Esophagus (tissue), 2 donors: ENCODE measurements around the gene SLC44A3. TPM values are rescaled to one million over a fixed set of nuclear protein-coding genes. Genes with fewer than 3 reads are reported as not detected.

Experiments
- H3K27ac ChIP-seq, 2 donors: one replicate each; pipeline ENCODE4 v1.5.1; 2013; ENCODE audit warnings: low read depth in 2 of 2, mild to moderate bottlenecking in 2 of 2, inconsistent platforms in 1 of 2, low read length in 1 of 2, moderate library complexity in 1 of 2
- H3K27me3 ChIP-seq, 2 donors: one replicate each; pipeline ENCODE4 v1.6.1; 2013; ENCODE audit warnings: low read length in 2 of 2, control low read depth in 1 of 2, mild to moderate bottlenecking in 1 of 2; ENCODE audit not compliant: insufficient read depth in 2 of 2, control insufficient read depth in 1 of 2
- H3K36me3 ChIP-seq, 2 donors: one replicate each; pipeline ENCODE4 v1.6.1; 2013; ENCODE audit warnings: low read length in 1 of 2; ENCODE audit not compliant: control insufficient read depth in 2 of 2, insufficient read depth in 2 of 2
- H3K4me1 ChIP-seq, 2 donors: one replicate each; pipeline ENCODE4 v1.6.1; 2013; ENCODE audit warnings: low read length in 1 of 2; ENCODE audit not compliant: control insufficient read depth in 2 of 2, insufficient read depth in 2 of 2
- H3K4me3 ChIP-seq, 2 donors: one replicate each; pipeline ENCODE4 v1.5.1; 2013; ENCODE audit warnings: low read length in 2 of 2, mild to moderate bottlenecking in 2 of 2, low read depth in 1 of 2, moderate library complexity in 1 of 2
- H3K9me3 ChIP-seq, 2 donors: one replicate each; pipeline ENCODE4 v1.6.1; 2013; ENCODE audit warnings: mild to moderate bottlenecking in 2 of 2, low read depth in 1 of 2, low read length in 1 of 2, moderate library complexity in 1 of 2; ENCODE audit not compliant: control insufficient read depth in 2 of 2, insufficient read depth in 1 of 2
- WGBS, 2 donors: extraction: QIAGEN DNeasy Blood & Tissue Kit; methylation state at CpG; one replicate each; pipeline ENCODE4 v1.1.7; 2013; 5-methylcytosine and 5-hydroxymethylcytosine counted together
- polyA plus RNA-seq, 2 donors: library from polyadenylated mRNA; stranded (reverse); fragments of 200-250 nt; gene quantifications; one replicate each; pipeline ENCODE4 v1.2.3, GENCODE V29; 2013
- donor health status: healthy with polysubstance abuse.
- donor health status: Bipolar disorder and iron deficiency.

Gene SLC44A3
- polyA plus RNA-seq, 2 donors = 7.0 to 7.4 TPM

DNA sequence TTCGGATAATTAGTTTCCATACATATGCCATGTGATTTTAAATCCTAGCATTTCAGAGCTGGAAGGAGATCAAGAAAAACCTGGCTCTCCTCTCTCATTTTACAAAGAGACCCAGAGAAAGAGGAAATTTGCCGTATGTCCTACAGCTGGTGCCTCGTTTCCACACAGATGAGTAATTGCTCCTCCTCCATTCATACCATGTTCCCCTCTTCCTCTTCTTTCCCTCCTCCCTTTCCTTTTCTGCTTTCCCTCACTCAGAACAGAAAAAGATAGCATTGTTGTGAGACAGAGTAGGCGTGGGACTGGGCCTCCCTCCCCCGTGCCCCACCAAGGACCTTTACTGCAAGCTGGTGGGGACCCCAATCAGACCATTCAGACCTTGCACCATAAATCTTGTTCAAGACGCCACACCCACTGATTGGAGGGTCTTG lies 13.7 kb upstream of the SLC44A3 start:
- Histone ChIP-seq H3K27ac (no peak overlapping the region), H3K9me3 (no peaks in the 10 kb centered on the region), H3K4me1 (peaks cover 0 to 2% of the 10 kb centered on the region in 2 donors), H3K4me3 (no peak overlapping the region), H3K27me3 (no peaks in the 10 kb centered on the region), H3K36me3 (no peaks in the 10 kb centered on the region)
- 43 to 56% methylated on average over 6 of the region's 6 CpGs for WGBS, 2 donors

DNA sequence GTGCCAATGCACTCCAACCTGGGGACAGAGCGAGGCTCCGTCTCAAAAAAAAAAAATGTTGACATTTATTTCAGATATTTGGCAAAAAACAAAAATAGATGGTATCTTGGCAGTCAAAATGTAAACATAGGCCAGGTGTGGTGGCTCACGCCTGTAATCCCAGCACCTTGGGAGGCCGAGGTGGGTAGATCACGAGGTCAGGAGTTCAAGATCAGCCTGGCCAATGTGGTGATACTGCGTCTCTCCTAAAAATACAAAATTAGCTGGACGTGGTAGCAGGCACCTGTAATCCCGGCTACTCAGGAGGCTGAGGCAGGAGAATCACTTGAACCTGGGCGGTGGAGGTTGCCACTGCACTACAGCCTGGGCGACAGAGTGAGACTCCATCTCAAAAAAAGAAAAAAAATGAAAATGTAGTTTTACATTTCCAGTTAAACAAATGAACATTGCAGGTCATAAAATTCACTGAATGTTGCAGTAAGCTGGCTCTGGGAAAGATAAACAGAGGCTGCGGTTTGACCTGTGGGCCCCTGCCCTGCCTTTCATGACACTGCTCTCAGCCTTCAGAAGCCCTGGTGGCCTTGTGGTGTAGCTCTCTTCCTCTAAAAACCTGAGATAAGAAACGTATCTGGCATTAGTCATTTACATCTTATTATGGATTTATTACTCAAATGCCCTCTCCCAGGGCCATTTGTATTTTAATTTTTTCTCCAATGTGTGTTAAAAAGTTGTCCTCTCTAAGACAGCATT lies 12.2 kb upstream of the SLC44A3 start:
- Histone ChIP-seq H3K4me1 (no peaks in the 10 kb centered on the region), H3K27ac (no peak overlapping the region), H3K4me3 (no peak overlapping the region), H3K36me3 (no peaks in the 10 kb centered on the region), H3K9me3 (no peaks in the 10 kb centered on the region), H3K27me3 (peaks cover 0 to 3% of the 10 kb centered on the region in 2 donors)
- 80 to 82% methylated on average over 12 of the region's 12 CpGs for WGBS, 2 donors

DNA sequence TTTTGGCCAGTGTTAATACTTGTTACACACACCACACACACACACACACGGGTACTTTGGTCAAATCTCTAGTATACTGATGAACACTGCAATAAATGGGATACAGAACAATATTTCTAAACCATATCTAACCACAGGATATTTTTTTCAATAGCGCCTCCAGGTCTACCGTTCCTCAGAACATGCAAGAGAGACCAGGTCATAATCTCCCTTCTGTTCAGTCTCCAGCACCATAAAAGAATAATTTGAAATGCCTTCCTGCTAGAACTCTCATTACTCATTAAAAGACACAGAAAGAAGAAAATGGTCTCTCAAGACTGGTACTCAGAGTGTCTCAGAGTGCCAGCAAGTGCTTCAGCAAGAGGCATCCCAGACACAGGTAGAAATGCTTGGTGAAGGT lies 11.5 kb upstream of the SLC44A3 start:
- H3K9me3 ChIP-seq = no peaks in the 10 kb centered on the region
- WGBS, 2 donors = 75 to 78% methylated on average over 3 of the region's 3 CpGs
- no peaks in the 10 kb centered on the region for H3K4me1 ChIP-seq
- no peak overlapping the region for H3K4me3 ChIP-seq
- H3K27me3 ChIP-seq = peaks cover 0 to 3% of the 10 kb centered on the region in 2 donors
- H3K27ac ChIP-seq = no peak overlapping the region
- no peaks in the 10 kb centered on the region for H3K36me3 ChIP-seq

DNA sequence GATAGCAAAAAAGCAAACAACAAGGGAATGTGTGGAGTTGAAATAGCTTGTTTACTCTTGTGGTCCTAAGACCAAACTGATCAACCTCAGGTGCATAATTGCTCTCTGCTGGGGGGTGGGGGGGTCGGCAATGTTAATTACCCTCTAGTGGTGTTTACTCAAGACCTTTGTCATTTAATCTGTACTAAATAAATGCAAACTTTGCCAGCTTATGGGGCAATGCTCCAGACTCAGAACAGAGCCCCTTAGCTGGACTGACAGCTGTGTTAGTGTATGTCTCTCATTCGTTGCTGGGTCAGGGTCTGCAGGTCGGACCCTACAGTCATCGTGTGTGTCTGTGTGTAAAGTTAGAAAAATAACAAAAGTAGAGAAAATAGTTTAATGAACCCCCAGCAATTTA lies 7.2 kb upstream of the SLC44A3 start:
- H3K9me3 ChIP-seq = no peaks in the 10 kb centered on the region
- no peaks in the 10 kb centered on the region for H3K4me1 ChIP-seq
- peaks cover 0 to 3% of the 10 kb centered on the region in 2 donors for H3K27me3 ChIP-seq
- H3K4me3 ChIP-seq = no peak overlapping the region
- H3K36me3 ChIP-seq = no peaks in the 10 kb centered on the region
- no peak overlapping the region for H3K27ac ChIP-seq
- WGBS, 2 donors = 69 to 75% methylated on average over 4 of the region's 4 CpGs

DNA sequence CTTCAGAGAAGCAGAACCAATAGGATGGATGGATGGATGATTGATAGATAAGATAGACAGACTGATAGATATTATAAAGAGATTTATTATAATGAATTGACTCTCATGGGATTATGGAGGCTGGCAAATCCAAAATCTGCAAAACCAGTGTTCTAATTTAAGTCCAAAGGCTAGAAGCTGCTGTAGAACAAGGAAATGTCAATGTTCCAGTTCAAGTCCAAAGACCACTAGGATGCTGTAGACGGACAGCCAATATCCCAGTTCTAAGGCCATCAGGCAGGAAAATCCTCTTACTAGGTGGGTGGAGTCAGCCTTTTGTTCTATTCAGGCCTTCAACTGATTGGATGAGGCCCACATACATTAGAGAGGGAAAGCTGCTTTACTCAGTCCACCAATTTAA lies 4.1 kb upstream of the SLC44A3 start:
- WGBS, 2 donors = 22 to 48% methylated on average over 1 of the region's 1 CpG
- Histone ChIP-seq H3K36me3 (no peaks in the 10 kb centered on the region), H3K27me3 (peaks cover 0 to 3% of the 10 kb centered on the region in 2 donors), H3K9me3 (no peaks in the 10 kb centered on the region), H3K27ac (no peak overlapping the region), H3K4me3 (no peak overlapping the region), H3K4me1 (peaks cover 3 to 4% of the 10 kb centered on the region in 2 donors)

DNA sequence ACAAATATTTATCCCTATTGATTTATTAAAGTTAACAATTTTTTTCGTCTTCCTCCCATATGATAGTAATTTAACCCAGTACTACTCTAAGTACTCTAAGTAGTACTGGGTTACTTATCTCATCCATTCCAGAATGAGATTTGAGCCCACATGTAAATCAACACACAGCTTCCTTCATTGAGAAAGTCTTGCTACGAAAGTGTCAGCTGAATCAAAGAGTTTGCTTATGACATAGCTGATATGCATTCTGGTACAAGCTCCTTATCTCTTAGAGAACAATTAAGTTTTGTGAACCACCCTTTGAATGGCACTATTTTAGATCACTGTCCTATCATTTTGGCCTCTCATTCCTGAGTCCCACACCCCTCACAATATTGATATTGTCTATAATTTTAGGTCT lies 2.4 kb upstream of the SLC44A3 start:
- peaks cover 3 to 4% of the 10 kb centered on the region in 2 donors for H3K4me1 ChIP-seq
- 74 to 86% methylated on average over 2 of the region's 2 CpGs for WGBS, 2 donors

DNA sequence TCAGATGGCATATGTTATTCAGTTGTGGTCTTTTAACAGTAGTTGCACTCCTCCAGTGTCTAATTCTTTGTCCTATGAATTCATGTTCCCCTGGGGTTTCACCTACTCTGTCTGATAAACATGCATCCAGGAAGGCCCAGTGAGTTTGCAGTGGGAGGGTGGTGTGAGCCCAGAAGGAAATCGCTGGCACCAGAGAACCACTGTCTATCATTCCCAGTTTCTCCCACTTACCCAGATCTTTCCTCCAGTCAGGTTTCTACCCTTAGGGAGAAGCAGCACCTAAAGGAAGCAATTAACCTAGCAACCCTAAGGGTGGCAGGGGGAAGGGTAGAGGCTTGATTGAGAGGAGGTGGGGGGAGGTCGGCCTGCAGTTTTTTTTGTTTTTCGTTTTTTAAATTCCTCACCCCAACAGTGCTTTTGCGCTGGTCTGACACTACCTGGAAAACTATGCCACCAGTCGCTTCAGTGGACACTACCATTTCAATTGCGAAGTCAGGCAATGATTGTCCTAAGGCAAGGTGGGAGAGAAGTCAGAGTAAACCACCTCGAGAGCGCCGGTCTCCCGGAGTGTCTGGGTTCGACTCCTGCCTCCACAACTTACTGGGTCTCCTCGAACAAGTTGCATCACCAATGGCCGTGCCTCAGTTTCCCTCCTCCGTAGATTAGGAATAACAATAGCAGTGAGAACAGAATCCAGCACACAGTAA lies 766 bp upstream of the SLC44A3 start:
- 35 to 53% methylated on average over 14 of the region's 14 CpGs for whole genome bisulfite sequencing, 2 donors
- Histone ChIP-seq H3K9me3 (no peaks in the 10 kb centered on the region), H3K4me3 (peak overlapping the region; percentile 66 to 72), H3K27ac (no peak overlapping the region), H3K27me3 (no peaks in the 10 kb centered on the region), H3K4me1 (peaks cover 3 to 7% of the 10 kb centered on the region in 2 donors), H3K36me3 (no peaks in the 10 kb centered on the region)

More for the DNA sequence above, 2.4 kb upstream of the SLC44A3 start:
- no peaks in the 10 kb centered on the region for H3K36me3 ChIP-seq
- no peak overlapping the region for H3K4me3 ChIP-seq
- no peak overlapping the region for H3K27ac ChIP-seq
- no peaks in the 10 kb centered on the region for H3K9me3 ChIP-seq
- no peaks in the 10 kb centered on the region for H3K27me3 ChIP-seq

DNA sequence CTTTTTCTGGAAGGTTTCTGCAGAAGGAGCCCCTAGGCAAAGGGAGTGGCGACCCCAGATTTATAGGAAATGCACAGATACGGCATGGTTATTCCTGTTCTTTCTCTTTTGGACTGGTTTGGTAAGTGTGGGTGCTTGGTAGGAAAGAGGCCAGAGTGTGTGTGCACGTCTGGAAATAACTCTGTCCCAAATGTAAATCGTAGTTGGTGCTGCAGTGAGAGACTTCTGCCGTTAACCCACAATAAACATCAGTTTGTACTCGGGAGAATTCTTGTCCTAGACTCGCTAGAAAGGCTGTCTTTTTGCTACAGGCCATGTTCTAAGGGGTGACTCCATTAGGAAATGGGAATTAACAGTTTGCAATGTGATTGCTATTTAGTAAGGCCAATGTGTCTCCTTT lies 779 bp downstream of the SLC44A3 start:
- 37% methylated on average over 7 of the region's 7 CpGs for WGBS, 2 donors
- no peaks in the 10 kb centered on the region for H3K36me3 ChIP-seq
- H3K9me3 ChIP-seq = no peaks in the 10 kb centered on the region
- H3K27ac ChIP-seq = no peak overlapping the region
- peaks cover 3 to 7% of the 10 kb centered on the region in 2 donors for H3K4me1 ChIP-seq
- no peaks in the 10 kb centered on the region for H3K27me3 ChIP-seq
- peak overlapping the region; percentile 24 to 66 for H3K4me3 ChIP-seq

DNA sequence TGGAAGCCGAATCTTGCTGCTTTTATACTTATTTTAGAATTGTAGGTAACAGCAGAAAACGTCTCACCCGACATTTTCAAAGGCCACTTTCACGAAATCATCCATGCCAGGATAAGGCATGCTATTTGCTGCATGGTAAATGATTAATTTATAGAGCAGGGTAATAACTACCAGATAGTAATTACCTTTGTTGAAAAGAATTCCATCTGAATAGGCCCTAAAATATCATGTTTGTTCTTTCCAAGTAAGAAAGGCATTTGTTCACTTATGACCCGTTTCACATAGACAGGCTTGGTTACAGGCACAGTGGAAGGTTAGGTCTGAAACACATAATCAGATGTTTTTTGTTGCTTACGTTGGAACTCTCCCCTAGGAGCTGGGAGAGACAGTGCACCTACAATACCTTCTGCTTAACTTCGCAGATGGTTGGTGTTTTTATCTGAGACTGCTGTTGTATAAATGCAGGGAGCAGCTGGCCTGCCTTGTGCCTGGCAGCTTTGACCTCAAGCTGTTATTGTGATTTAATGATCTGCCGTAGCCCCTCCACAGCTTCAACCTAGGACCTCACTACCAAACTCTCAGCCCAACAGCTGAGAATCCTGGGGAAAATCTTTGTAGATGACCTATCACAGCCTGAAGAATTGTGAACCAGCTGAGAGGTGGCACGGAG lies 1.6 kb downstream of the SLC44A3 start:
- H3K27me3 ChIP-seq = no peaks in the 10 kb centered on the region
- no peaks in the 10 kb centered on the region for H3K9me3 ChIP-seq
- H3K27ac ChIP-seq = no peak overlapping the region
- H3K36me3 ChIP-seq = no peaks in the 10 kb centered on the region
- 71 to 90% methylated on average over 9 of the region's 9 CpGs for WGBS, 2 donors
- no peak overlapping the region for H3K4me3 ChIP-seq
- peaks cover 3 to 7% of the 10 kb centered on the region in 2 donors for H3K4me1 ChIP-seq
